Cardiac muscle cell (in vitro differentiated cells and primary cell): ENCODE measurements around the gene CYP2J2. TPM values are rescaled to one million over a fixed set of nuclear protein-coding genes. Genes with fewer than 3 reads are reported as not detected.

Experiments used
- DNase-seq, 2 donors: peaks; one replicate each; pipeline versions ENCODE4 v3.0.0 to v3.0.0-alpha.2; 2010 to 2017; ENCODE audit warnings: low read depth in 1 of 2, low spot score in 1 of 2
- H3K27ac ChIP-seq: fragments of 200-600 bp; sonication (generic); 2 replicates; pipeline ENCODE4 v1.5.1; 2016
- H3K27me3 ChIP-seq: fragments of 200-600 bp; sonication (generic); 2 replicates; pipeline ENCODE4 v1.6.0; 2016; ENCODE audit warnings: control low read depth
- H3K36me3 ChIP-seq: fragments of 200-600 bp; sonication (generic); 2 replicates; pipeline ENCODE4 v1.5.1; 2016; ENCODE audit warnings: control low read depth
- H3K4me1 ChIP-seq: fragments of 200-600 bp; sonication (generic); 2 replicates; pipeline ENCODE4 v1.8.1; 2017; ENCODE audit warnings: low read depth, mild to moderate bottlenecking, mixed run types
- H3K4me3 ChIP-seq: fragments of 200-600 bp; sonication (generic); 2 replicates; pipeline ENCODE4 v1.5.1; 2016; ENCODE audit warnings: mild to moderate bottlenecking
- H3K9me3 ChIP-seq: fragments of 200-600 bp; sonication (generic); 2 replicates; pipeline ENCODE4 v1.5.1; 2017; ENCODE audit warnings: low read depth, mild to moderate bottlenecking, control low read depth
- polyA plus RNA-seq: library from polyadenylated mRNA; unstranded; fragments of >200 nt; fragmentation: Nextera tagmentation; extraction: Ambion mirVana; gene quantifications from 2 replicates; pipeline ENCODE4 v1.2.1, GENCODE V29; 2016
- total RNA-seq: library from RNA; depleted of rRNA; stranded (reverse); fragments of >200 nt; gene quantifications from 2 replicates; pipeline ENCODE4 v1.2.3, GENCODE V29; 2016
- TF ChIP-seq, protein P1 (sequence below): IDR thresholded peaks from 2 replicates; pipeline ENCODE4 v1.5.1; 2012; ENCODE audit warnings: low read depth, mild to moderate bottlenecking, low read length

The CYP2J2 gene
- total and polyA plus RNA-seq, 2 experiments from 2014 or later = 3.4 to 7.6 TPM

DNA sequence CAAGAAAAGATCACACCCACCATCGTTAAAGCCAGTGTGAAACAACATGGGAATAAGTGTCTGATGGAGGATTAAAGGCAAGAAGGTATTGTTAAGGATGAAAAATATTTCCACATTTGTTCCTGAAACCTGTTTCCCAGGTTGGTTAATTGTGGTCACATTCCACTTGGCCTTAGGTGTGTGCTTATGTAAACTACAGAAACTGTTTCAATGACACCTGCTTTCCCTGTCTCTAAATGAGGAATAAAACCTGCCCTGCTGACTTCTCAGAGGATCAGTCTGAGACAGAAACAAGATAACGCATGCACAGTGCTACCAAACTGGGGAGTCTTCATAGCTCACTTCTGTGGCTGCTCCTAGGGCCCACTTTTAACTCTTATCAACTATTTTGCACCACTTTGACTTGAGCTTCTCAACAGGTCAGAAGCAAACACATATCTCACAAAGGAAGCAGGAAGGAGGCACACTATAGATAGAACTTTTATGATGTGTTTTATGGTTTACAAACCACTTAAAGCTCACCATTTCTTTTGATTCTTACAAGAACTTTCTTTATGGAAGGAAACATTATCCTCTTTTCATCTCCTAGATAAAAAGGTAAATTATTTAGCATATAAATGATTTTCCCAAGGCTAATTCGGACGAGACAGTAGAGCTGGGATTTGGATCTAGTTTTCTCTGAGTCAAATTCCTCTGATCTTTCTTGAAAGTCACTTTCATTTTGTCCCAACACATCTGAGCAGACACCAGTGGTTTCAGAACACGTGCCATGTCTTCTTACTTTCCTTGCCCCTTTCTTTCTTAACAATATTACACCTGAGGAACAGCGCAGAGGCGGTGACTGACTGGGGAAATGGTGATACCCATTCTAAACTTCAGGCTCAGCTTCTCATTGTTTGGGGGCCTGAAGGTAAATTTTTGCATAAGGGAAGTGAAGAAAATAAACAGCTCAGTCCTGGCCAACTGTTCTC, 33.4 kb downstream of the CYP2J2 start:
- DNase-seq = peak in 1 of 2 donors; percentile 30
- Histone ChIP-seq H3K27ac (peak overlapping the region; percentile 72), H3K4me3 (no peak overlapping the region), H3K4me1 (peaks cover 11% of the 10 kb centered on the region), H3K27me3 (no peaks in the 10 kb centered on the region), H3K9me3 (no peaks in the 10 kb centered on the region), H3K36me3 (no peaks in the 10 kb centered on the region)
- TF ChIP-seq, protein P1, sequence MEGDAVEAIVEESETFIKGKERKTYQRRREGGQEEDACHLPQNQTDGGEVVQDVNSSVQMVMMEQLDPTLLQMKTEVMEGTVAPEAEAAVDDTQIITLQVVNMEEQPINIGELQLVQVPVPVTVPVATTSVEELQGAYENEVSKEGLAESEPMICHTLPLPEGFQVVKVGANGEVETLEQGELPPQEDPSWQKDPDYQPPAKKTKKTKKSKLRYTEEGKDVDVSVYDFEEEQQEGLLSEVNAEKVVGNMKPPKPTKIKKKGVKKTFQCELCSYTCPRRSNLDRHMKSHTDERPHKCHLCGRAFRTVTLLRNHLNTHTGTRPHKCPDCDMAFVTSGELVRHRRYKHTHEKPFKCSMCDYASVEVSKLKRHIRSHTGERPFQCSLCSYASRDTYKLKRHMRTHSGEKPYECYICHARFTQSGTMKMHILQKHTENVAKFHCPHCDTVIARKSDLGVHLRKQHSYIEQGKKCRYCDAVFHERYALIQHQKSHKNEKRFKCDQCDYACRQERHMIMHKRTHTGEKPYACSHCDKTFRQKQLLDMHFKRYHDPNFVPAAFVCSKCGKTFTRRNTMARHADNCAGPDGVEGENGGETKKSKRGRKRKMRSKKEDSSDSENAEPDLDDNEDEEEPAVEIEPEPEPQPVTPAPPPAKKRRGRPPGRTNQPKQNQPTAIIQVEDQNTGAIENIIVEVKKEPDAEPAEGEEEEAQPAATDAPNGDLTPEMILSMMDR = no peak

DNA sequence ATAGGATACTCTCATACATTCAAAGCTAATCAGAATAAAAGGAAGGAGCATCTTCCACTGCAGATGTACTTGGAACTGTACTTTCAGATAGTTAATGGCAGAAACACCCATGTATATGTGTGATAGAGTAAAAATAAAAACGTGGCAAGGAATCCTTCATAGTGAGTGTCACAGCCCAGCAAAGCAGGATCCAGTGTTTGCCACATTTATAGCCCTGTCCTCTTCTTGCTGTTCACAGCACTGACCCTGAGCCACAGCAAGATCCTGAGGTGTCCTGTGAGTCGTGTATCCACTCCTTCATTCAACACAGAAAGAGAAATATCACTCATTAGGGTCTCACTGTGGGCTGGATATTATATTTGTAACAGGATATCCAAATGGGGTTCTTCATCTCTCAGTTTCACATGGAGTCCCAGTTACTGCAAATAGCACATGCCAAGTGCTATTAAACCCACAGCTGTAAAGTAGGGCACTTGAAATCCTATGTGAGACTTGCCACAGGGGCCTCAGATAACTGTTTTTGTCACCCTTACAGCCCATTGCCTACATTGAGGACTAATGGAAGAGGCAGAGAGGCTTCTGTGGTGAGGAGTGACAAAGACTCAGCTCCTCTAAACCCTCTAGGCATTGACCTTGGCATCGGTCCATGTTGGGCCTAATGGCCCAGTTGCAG, 41.3 kb downstream of the CYP2J2 start:
- Histone ChIP-seq H3K36me3 (no peaks in the 10 kb centered on the region), H3K4me3 (no peak overlapping the region), H3K9me3 (no peaks in the 10 kb centered on the region), H3K27ac (peak overlapping the region; percentile 63), H3K4me1 (peaks cover 30% of the 10 kb centered on the region), H3K27me3 (no peaks in the 10 kb centered on the region)
- DNase-seq = peak in 1 of 2 donors; percentile 60
- TF ChIP-seq, protein P1 = no peak

DNA sequence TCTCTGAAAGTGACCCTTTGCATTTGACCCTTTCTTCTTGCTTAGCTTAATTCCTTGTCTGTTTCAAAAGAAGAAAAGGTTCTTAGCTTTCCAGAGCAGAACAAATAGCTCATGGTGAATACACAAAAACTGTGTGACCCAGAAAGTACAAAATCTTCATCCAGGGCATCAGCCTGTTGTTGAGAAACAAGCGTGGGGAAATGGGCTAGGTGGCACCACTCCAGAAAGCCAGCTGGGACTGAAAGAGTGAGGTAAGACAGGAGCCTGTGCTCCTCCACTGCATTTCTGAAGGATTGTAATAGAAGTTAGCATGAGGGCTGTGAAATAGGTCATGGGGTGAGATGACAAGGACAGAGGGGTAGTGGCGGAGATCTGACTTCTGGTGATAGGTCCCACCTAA, 45.8 kb downstream of the CYP2J2 start:
- TF ChIP-seq, protein P1 = no peak
- H3K4me1 ChIP-seq = peaks cover 32% of the 10 kb centered on the region
- H3K9me3 ChIP-seq = no peaks in the 10 kb centered on the region
- peak in 1 of 2 donors; percentile 71 for DNase-seq
- H3K27me3 ChIP-seq = no peaks in the 10 kb centered on the region
- H3K36me3 ChIP-seq = no peaks in the 10 kb centered on the region
- no peak overlapping the region for H3K27ac ChIP-seq
- H3K4me3 ChIP-seq = no peak overlapping the region

DNA sequence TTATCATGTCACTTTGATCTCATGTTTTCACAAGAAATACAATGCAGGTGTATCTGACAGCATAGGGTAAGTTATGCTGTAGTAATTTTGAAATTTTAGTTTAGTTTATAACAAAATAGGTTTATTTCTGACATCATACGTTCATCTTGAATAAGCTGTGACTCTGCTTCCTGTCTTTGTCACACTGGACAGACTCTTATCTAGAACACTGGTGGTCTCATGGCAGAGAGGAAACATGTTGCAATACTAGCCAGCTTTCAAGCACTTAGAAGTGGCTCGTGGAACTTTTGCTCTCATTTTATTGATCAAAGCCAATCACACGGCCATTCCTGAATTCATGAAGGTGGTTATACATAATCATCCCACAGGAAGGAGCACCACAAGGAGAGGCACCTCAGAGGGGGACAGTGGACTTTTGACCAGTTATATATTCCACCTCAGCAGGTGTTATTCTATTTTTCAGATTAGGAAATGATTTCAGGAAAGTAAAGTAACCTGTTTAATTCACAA, 46.5 kb downstream of the CYP2J2 start:
- peak; percentile 45 to 52 for DNase-seq
- Histone ChIP-seq H3K4me3 (no peak overlapping the region), H3K4me1 (peaks cover 25% of the 10 kb centered on the region), H3K27ac (peak overlapping the region; percentile 58), H3K9me3 (no peaks in the 10 kb centered on the region), H3K27me3 (no peaks in the 10 kb centered on the region), H3K36me3 (no peaks in the 10 kb centered on the region)
- TF ChIP-seq, protein P1 = no peak

DNA sequence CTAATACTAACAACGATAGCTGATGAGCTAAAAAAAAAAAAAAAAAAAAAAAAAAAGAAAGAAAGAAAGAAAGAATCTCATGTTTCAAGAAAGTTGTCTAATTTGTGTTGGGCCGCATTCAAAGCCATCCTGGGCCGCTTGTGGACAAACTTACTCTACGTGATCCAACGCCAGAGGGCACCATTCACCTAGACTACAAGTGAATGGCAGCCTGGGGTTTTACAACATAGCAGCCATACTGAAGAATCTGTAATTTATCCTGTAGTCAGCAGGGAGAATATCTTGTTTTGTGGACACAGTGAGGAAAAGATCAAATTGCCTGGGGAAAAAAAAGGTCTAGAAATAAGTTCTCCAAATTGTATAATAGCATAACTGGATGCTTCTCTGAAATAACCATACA, 47.0 kb downstream of the CYP2J2 start:
- Histone ChIP-seq H3K4me3 (no peak overlapping the region), H3K36me3 (peaks cover 3% of the 10 kb centered on the region), H3K9me3 (no peaks in the 10 kb centered on the region), H3K4me1 (peaks cover 20% of the 10 kb centered on the region), H3K27ac (no peak overlapping the region), H3K27me3 (no peaks in the 10 kb centered on the region)
- peak; percentile 90 to 91 for DNase-seq
- TF ChIP-seq, protein P1 = peak; percentile 66
